ENCODE measurements around the gene SLA2.
A peak's percentile ranks its signal among the peaks of the same experiment; 100 is the strongest.

SLA2 gene

GRCh38 chr20:36629719-36630681, 16.0 kb downstream of the SLA2 start:
- peak; percentile 21 for DNase-seq
- Histone ChIP-seq H3K27me3 (replicated peaks) (no peaks in the 10 kb centered on the region), H3K36me3 (replicated peaks) (no peaks in the 10 kb centered on the region), H3K27ac (no peak overlapping the region), H3K4me3 (ENCODE audit: low read depth, low read length) (no peak overlapping the region)
- no peak for TF ChIP-seq CTCF (IDR thresholded peaks at IDR 0.05; ENCODE audit: low read depth, low read length, missing control alignments)
- in situ Hi-C loops (cut with HindIII; ENCODE audit: low pct_ligation_motif_present, low sequenced_read_pairs): no loop called here

DNA sequence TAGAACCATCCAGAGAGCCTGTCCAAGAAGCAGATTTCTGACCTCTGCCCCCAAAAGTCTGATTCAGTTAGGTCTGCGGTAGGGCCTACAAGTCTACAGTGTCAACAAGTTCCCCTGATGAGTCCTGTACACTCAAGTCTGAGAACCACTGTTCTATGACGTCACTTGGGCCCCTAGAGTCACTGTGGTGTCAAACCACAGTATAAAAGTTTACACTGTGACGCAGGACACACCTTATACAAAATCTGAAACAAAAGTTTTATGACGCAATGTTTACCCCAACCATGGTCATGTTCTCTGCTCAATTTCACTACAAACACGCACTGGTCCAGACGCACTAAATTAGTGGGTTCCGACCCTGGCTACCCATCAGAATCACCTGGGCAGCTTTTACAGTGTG, 17.9 kb downstream of the SLA2 start:
- no peak overlapping the region for H3K4me3 ChIP-seq (ENCODE audit: low read depth, low read length)
- DNase-seq: peak; percentile 22
- H3K27ac ChIP-seq: no peak overlapping the region
- no peaks in the 10 kb centered on the region for H3K27me3 ChIP-seq (replicated peaks)
- TF ChIP-seq CTCF (IDR thresholded peaks at IDR 0.05; ENCODE audit: low read depth, low read length, missing control alignments): no peak
- H3K36me3 ChIP-seq (replicated peaks): no peaks in the 10 kb centered on the region
- in situ Hi-C loops (cut with HindIII; ENCODE audit: low pct_ligation_motif_present, low sequenced_read_pairs): no loop called here

DNA sequence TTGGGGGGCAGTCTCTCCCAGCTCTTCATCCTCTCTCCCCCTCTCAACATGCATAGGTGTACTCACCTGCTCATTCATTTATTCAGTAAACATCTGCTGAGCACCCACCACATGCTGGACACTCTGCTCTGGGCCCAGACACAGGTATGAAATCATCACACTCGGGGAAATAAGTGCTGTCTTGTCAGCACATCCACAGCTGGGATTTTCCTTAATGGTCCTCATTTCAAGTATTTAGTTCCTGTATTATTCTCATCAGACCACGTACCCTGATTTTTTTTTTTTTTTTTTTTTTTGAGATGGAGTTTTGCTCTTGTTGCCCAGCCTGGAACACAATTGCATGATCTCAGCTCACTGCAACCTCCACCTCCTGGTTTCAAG, 21.1 kb downstream of the SLA2 start:
- TF ChIP-seq CTCF (IDR thresholded peaks at IDR 0.05; ENCODE audit: low read depth, low read length, missing control alignments): no peak
- Histone ChIP-seq H3K27ac (no peak overlapping the region), H3K27me3 (replicated peaks) (no peaks in the 10 kb centered on the region), H3K4me3 (ENCODE audit: low read depth, low read length) (no peak overlapping the region), H3K36me3 (replicated peaks) (no peaks in the 10 kb centered on the region)
- in situ Hi-C loops (cut with HindIII; ENCODE audit: low pct_ligation_motif_present, low sequenced_read_pairs): no loop called here
- no peak for DNase-seq

GRCh38 chr20:36624068-36624943, 21.7 kb downstream of the SLA2 start:
- in situ Hi-C loops (cut with HindIII; ENCODE audit: low pct_ligation_motif_present, low sequenced_read_pairs): no loop called here
- Histone ChIP-seq H3K27ac (no peak overlapping the region), H3K27me3 (replicated peaks) (no peaks in the 10 kb centered on the region), H3K36me3 (replicated peaks) (no peaks in the 10 kb centered on the region), H3K4me3 (ENCODE audit: low read depth, low read length) (no peak overlapping the region)
- no peak for TF ChIP-seq CTCF (IDR thresholded peaks at IDR 0.05; ENCODE audit: low read depth, low read length, missing control alignments)
- DNase-seq: no peak

DNA sequence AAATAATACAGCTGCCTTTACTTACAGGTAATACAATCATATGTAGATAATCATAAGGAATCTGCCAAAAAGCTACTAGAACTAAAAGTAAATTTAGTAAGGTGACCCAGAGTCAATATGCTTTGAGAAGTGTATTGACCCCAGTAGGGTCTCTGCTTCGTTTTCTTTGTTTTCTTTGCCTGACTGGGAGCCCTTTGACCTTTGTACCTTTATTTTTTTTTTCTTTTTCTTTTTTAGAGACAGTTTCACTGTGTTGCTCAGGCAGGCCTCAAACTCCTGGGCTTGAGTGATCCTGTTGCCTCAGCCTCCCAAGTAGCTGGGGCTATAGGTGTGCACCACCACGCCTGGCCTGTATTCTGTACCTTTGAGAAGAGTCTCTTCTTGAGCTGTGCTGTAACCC, 22.6 kb downstream of the SLA2 start:
- DNase-seq: no peak

More for the DNA sequence above, 22.6 kb downstream of the SLA2 start:
- H3K27me3 ChIP-seq (replicated peaks): no peaks in the 10 kb centered on the region
- no peaks in the 10 kb centered on the region for H3K36me3 ChIP-seq (replicated peaks)
- TF ChIP-seq CTCF (IDR thresholded peaks at IDR 0.05; ENCODE audit: low read depth, low read length, missing control alignments): no peak
- no peak overlapping the region for H3K4me3 ChIP-seq (ENCODE audit: low read depth, low read length)
- in situ Hi-C loops (cut with HindIII; ENCODE audit: low pct_ligation_motif_present, low sequenced_read_pairs): no loop called here
- H3K27ac ChIP-seq: no peak overlapping the region
